Anterior cingulate cortex (tissue), 58 donors: ENCODE results near the gene AMPD2.
"Not testable (repeated sequence)": the region's sequence is repeated elsewhere in the genome, so short reads cannot be mapped to it uniquely, and the experiment has no call there.

ENCODE experiments used
- DNase-seq, 58 donors: peaks; one replicate each; lab custom pipeline; 2025; lab: John Stamatoyannopoulos, UW

AMPD2 gene

GRCh38 chr1:109669949-109670302 lies 50.3 kb downstream of the AMPD2 start:
- not testable (repeated sequence) for DNase-seq

- DNase-seq, result no peak
Measured at GRCh38 chr1:109671067-109671466, 51.4 kb downstream of the AMPD2 start.

- DNase-seq, result not testable (repeated sequence)
Measured at GRCh38 chr1:109673861-109674260, 54.2 kb downstream of the AMPD2 start.

- not testable (repeated sequence) for DNase-seq
Measured at GRCh38 chr1:109676683-109677381, 57.2 kb downstream of the AMPD2 start.

- DNase-seq, result no peak
Measured at GRCh38 chr1:109677459-109677858, 57.8 kb downstream of the AMPD2 start.

- DNase-seq, result not testable (repeated sequence)
Measured at GRCh38 chr1:109678637-109679036, 59.0 kb downstream of the AMPD2 start.
